ENCODE data around the gene ACAP3. TPM values are rescaled to one million over a fixed set of nuclear protein-coding genes. Genes with fewer than 3 reads are reported as not detected.

The ACAP3 gene
- total RNA-seq, 2 experiments from 2014 or later = 64.4 to 72.3 TPM

- H3K9me3 Mint-ChIP-seq = no peaks in the 10 kb centered on the region
- CTCF ChIA-PET = no interaction called here
- POLR2A ChIA-PET = no interaction called here
- H3K27me3 Mint-ChIP-seq = peaks cover 4% of the 10 kb centered on the region
- H3K4me3 Mint-ChIP-seq = no peak overlapping the region
- H3K4me1 Mint-ChIP-seq = peaks cover 12% of the 10 kb centered on the region
- DNase-seq = no peak
- no peak overlapping the region for H3K27ac Mint-ChIP-seq
- H3K36me3 Mint-ChIP-seq (ENCODE audit: low read depth) = no peaks in the 10 kb centered on the region
Observed at GRCh38 chr1:1245817-1246576, 61.7 kb downstream of the ACAP3 start.

DNA sequence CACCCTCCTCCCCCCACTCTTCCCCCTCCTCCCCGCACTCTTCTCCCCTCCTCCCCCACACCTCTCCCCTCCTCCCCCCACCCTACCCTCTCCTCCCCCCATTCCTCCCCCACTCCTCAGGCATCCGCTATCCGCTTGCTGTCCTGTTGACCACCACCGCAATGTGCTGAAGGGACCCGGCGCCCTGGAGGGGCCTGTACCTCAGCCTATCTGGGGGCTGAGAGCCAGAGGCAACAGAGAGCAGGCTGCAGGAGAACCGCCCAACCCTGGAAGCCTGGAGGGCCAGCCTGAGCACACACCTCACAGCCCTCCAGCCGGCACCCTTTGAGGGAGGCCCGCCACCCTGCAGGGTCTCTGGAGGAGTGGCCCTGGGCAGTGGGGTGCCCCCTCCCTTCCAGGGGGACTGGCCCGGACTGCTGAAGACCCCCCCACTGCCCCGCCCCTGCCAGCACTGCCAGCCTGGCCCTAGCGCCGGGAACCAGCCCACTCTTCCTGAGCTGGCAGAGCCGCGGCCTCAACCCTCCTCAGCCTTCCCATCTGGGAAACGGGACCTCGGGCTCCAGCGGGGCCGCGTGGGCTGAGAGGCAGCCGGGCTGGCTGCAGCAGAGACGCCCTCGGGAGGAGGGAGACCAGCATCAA is 62.4 kb downstream of the ACAP3 start:
- Mint-ChIP-seq H3K27me3 (peaks cover 4% of the 10 kb centered on the region), H3K27ac (no peak overlapping the region), H3K4me3 (no peak overlapping the region), H3K4me1 (peaks cover 6% of the 10 kb centered on the region), H3K9me3 (no peaks in the 10 kb centered on the region), H3K36me3 (ENCODE audit: low read depth) (no peaks in the 10 kb centered on the region)
- ChIA-PET CTCF (no interaction called here), POLR2A (no interaction called here)
- no peak for DNase-seq

GRCh38 chr1:1244192-1244811 is 63.4 kb downstream of the ACAP3 start:
- peaks cover 4% of the 10 kb centered on the region for H3K27me3 Mint-ChIP-seq
- no peak overlapping the region for H3K27ac Mint-ChIP-seq
- no peaks in the 10 kb centered on the region for H3K36me3 Mint-ChIP-seq (ENCODE audit: low read depth)
- no peak for DNase-seq
- H3K4me1 Mint-ChIP-seq = no peaks in the 10 kb centered on the region
- no peak overlapping the region for H3K4me3 Mint-ChIP-seq
- POLR2A ChIA-PET = interaction anchor here (1.4 kb wide), 1 partner anchor 29 kb away, joined by 4 read pairs; the partner anchor contains the start of gene UBE2J2
- CTCF ChIA-PET = no interaction called here
- H3K9me3 Mint-ChIP-seq = no peaks in the 10 kb centered on the region

GRCh38 chr1:1243807-1244191 is 63.9 kb downstream of the ACAP3 start:
- POLR2A ChIA-PET = interaction anchor here (1.4 kb wide), 1 partner anchor 30 kb away, joined by 4 read pairs; the partner anchor contains the start of gene UBE2J2
- Mint-ChIP-seq H3K27ac (no peak overlapping the region), H3K9me3 (no peaks in the 10 kb centered on the region), H3K4me3 (no peak overlapping the region), H3K4me1 (no peaks in the 10 kb centered on the region), H3K27me3 (peaks cover 4% of the 10 kb centered on the region), H3K36me3 (ENCODE audit: low read depth) (no peaks in the 10 kb centered on the region)
- no peak for DNase-seq
- CTCF ChIA-PET = no interaction called here

DNA sequence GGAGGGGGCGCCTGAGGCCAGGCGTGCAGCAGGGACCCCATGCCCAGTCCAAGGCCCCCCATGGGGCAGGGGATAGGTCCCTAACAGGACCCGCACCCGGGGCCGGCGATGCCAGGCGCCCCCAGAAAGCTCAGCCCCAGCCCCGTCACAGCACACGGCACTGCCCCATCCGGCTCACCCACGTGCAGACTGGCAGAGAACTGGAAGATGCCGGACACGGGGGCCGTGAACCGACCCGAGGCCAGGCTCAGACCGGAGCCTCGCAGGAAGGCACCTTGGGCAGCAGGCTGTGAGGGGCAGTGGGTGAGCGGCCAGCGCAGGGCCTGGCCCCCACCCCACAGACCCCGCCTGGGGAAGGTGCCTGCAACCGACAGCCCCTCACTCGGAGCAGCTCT is 64.5 kb downstream of the ACAP3 start:
- H3K4me3 Mint-ChIP-seq = no peak overlapping the region

GRCh38 chr1:1242461-1243265 is 65.1 kb downstream of the ACAP3 start:
- DNase-seq = no peak
- H3K9me3 Mint-ChIP-seq = no peaks in the 10 kb centered on the region
- no peaks in the 10 kb centered on the region for H3K4me1 Mint-ChIP-seq
- POLR2A ChIA-PET = no interaction called here
- peaks cover 4% of the 10 kb centered on the region for H3K27me3 Mint-ChIP-seq
- CTCF ChIA-PET = interaction anchor here (0.9 kb wide), 1 partner anchor 120 kb away, joined by 4 read pairs; no protein-coding TSS in a partner anchor
- no peaks in the 10 kb centered on the region for H3K36me3 Mint-ChIP-seq (ENCODE audit: low read depth)
- no peak overlapping the region for H3K27ac Mint-ChIP-seq
- H3K4me3 Mint-ChIP-seq = no peak overlapping the region

More for the DNA sequence above, 64.5 kb downstream of the ACAP3 start:
- peaks cover 4% of the 10 kb centered on the region for H3K27me3 Mint-ChIP-seq
- H3K27ac Mint-ChIP-seq = no peak overlapping the region
- CTCF ChIA-PET = no interaction called here
- H3K36me3 Mint-ChIP-seq (ENCODE audit: low read depth) = no peaks in the 10 kb centered on the region
- POLR2A ChIA-PET = interaction anchor here (1.4 kb wide), 1 partner anchor 30 kb away, joined by 4 read pairs; the partner anchor contains the start of gene UBE2J2
- H3K4me1 Mint-ChIP-seq = no peaks in the 10 kb centered on the region
- no peak for DNase-seq
- no peaks in the 10 kb centered on the region for H3K9me3 Mint-ChIP-seq

Other genes with a start within 250 kb of the ACAP3 start
- gene RNF223, start 233.6 kb downstream of the ACAP3 start, total RNA-seq = not detected
- gene C1orf159, start 191.8 kb downstream of the ACAP3 start, total RNA-seq = 10 to 100 TPM; 18.6 to 19.9 TPM
- not detected for gene TTLL10, start 134.1 kb downstream of the ACAP3 start, total RNA-seq
- gene TNFRSF18, start 101.3 kb downstream of the ACAP3 start, total RNA-seq = 100 to 1,000 TPM; 115 to 116 TPM
- 100 to 1,000 TPM; 237 to 243 TPM for gene TNFRSF4, start 93.8 kb downstream of the ACAP3 start, total RNA-seq
- 100 to 1,000 TPM; 181 TPM for gene SDF4, start 75.9 kb downstream of the ACAP3 start, total RNA-seq
- 10 to 100 TPM; 13.3 to 14.4 TPM for gene B3GALT6, start 75.7 kb downstream of the ACAP3 start, total RNA-seq
- gene C1QTNF12, start 61.2 kb downstream of the ACAP3 start, total RNA-seq = 1 to 10 TPM; 2.0 to 4.2 TPM
- 10 to 100 TPM; 62.4 to 63.5 TPM for gene UBE2J2, start 34.1 kb downstream of the ACAP3 start, total RNA-seq
- gene SCNN1D, start 27.5 kb downstream of the ACAP3 start, total RNA-seq = 1 to 10 TPM; 3.9 to 4.4 TPM
- 10 to 100 TPM; 17.9 to 20.0 TPM for gene PUSL1, start 667 bp upstream of the ACAP3 start, total RNA-seq
- gene INTS11, start 16.7 kb upstream of the ACAP3 start, total RNA-seq = 100 to 1,000 TPM; 109 to 111 TPM
- 10 to 100 TPM; 19.8 to 21.9 TPM for gene CPTP, start 16.9 kb upstream of the ACAP3 start, total RNA-seq
- gene TAS1R3, start 23.4 kb upstream of the ACAP3 start, total RNA-seq = under 1 TPM; 0.75 to 0.78 TPM
- 10 to 100 TPM; 36.0 to 37.8 TPM for gene DVL1, start 41.5 kb upstream of the ACAP3 start, total RNA-seq
- gene MXRA8, start 50.6 kb upstream of the ACAP3 start, total RNA-seq = under 1 TPM; 0.18 to 0.23 TPM
- 100 to 1,000 TPM; 121 to 122 TPM for gene AURKAIP1, start 67.3 kb upstream of the ACAP3 start, total RNA-seq
- 100 to 1,000 TPM; 104 TPM for gene CCNL2, start 91.4 kb upstream of the ACAP3 start, total RNA-seq
- gene MRPL20, start 99.4 kb upstream of the ACAP3 start, total RNA-seq = 10 to 100 TPM; 82.8 to 87.3 TPM
- not detected for gene ANKRD65, start 113.3 kb upstream of the ACAP3 start, total RNA-seq
- gene VWA1, start 127.8 kb upstream of the ACAP3 start, total RNA-seq = under 1 TPM; 0.33 to 0.45 TPM
- gene ATAD3C, start 141.8 kb upstream of the ACAP3 start, total RNA-seq = 1 to 10 TPM in 1 of 2 experiments, under 1 TPM in 1; 0.98 to 1.4 TPM
- gene ATAD3B, start 163.8 kb upstream of the ACAP3 start, total RNA-seq = 10 to 100 TPM; 25.5 to 26.9 TPM
- 10 to 100 TPM; 26.2 to 26.5 TPM for gene ATAD3A, start 204.2 kb upstream of the ACAP3 start, total RNA-seq
- under 1 TPM in 1 of 2 experiments, not detected in 1; 0.28 TPM for gene TMEM240, start 232.7 kb upstream of the ACAP3 start, total RNA-seq

All from activated CD4-positive, alpha-beta memory T cell treated with anti-CD3 and anti-CD28 coated beads, Interleukin-2, amount 10 ng/mL, durations not matched to agents 7 days and 5 days (primary cell).